Natural killer cell (primary cell): ENCODE results near the gene TMEM192. TPM values are rescaled to one million over a fixed set of nuclear protein-coding genes. Genes with fewer than 3 reads are reported as not detected.
"Not testable (repeated sequence)": the region's sequence is repeated elsewhere in the genome, so short reads cannot be mapped to it uniquely, and the experiment has no call there.

ENCODE experiments used
- ATAC-seq, 3 donors: fragments of 150-1000 bp in 2 of 3; fragments of 200-7000 bp in 1 of 3; cut with Tn5 transposase; 1 replicate in 1 of 3; 2 replicates in 2 of 3; pipeline ENCODE4 v1.10.0; 2021; ENCODE audit warnings: mild to moderate bottlenecking in 2 of 3, moderate library complexity in 2 of 3
- DNase-seq, 2 donors: peaks; one replicate each; pipeline versions ENCODE4 v3.0.0 to v3.0.0-alpha.2; 2013 to 2021; ENCODE audit warnings: mixed read lengths in 1 of 2
- H3K27ac ChIP-seq: one replicate; pipeline ENCODE4 v1.5.1; 2013; ENCODE audit warnings: mild to moderate bottlenecking, low read length
- H3K27me3 ChIP-seq: one replicate; pipeline ENCODE4 v1.6.1; 2013; ENCODE audit warnings: low read length; ENCODE audit not compliant: control insufficient read depth, insufficient read depth
- H3K36me3 ChIP-seq: one replicate; pipeline ENCODE4 v1.6.1; 2013; ENCODE audit warnings: low read length; ENCODE audit not compliant: control insufficient read depth, insufficient read depth
- H3K4me1 ChIP-seq: one replicate; pipeline ENCODE4 v1.6.1; 2013; ENCODE audit warnings: low read length; ENCODE audit not compliant: control insufficient read depth, insufficient read depth
- H3K4me3 ChIP-seq: one replicate; pipeline ENCODE4 v1.5.1; 2013; ENCODE audit warnings: low read length
- H3K9me3 ChIP-seq: one replicate; pipeline ENCODE4 v1.6.1; 2013; ENCODE audit warnings: low read length; ENCODE audit not compliant: control insufficient read depth, insufficient read depth
- H3K27ac Mint-ChIP-seq, 2 donors: one replicate each; pipeline ENCODE4 v1.8.0; 2022; ENCODE audit warnings: mild to moderate bottlenecking in 2 of 2, mixed read lengths in 2 of 2, moderate library complexity in 1 of 2
- H3K27me3 Mint-ChIP-seq, 2 donors: one replicate each; pipeline ENCODE4 v1.8.0; 2022; ENCODE audit warnings: low read depth in 2 of 2, mixed read lengths in 2 of 2
- H3K36me3 Mint-ChIP-seq: one replicate; pipeline ENCODE4 v1.8.0; 2022; ENCODE audit warnings: mixed read lengths
- H3K4me1 Mint-ChIP-seq, 2 donors: one replicate each; pipeline ENCODE4 v1.8.0; 2022; ENCODE audit warnings: mixed read lengths in 2 of 2
- H3K4me3 Mint-ChIP-seq: one replicate; pipeline ENCODE4 v1.8.0; 2022; ENCODE audit warnings: mild to moderate bottlenecking, moderate library complexity, mixed read lengths
- H3K9me3 Mint-ChIP-seq, 2 donors: one replicate each; pipeline ENCODE4 v1.8.0; 2022; ENCODE audit warnings: mixed read lengths in 2 of 2
- CTCF ChIP-seq: fragments of 200-600 bp; IDR thresholded peaks from one replicate; pipeline ENCODE4 v1.8.0; 2022; ENCODE audit warnings: antibody characterized with exemption
- WGBS: methylation state at CpG from one replicate; pipeline ENCODE4 v1.1.7; 2013; ENCODE audit warnings: missing lambda C conversion rate; ENCODE audit not compliant: insufficient coverage; 5-methylcytosine and 5-hydroxymethylcytosine counted together
- intact Hi-C: fragments of 100-400 bp; cut with micrococcal nuclease; formaldehyde crosslinking; loops from one replicate; pipeline ENCODE4 v1.14.2; 2022
- total RNA-seq, 4 donors: library from RNA; stranded (reverse); fragments of 120-200 nt in 1 of 4; gene quantifications; one replicate each; pipeline versions ENCODE4 v1.2.3 to v1.2.4, GENCODE V29; 2013 to 2022

Gene TMEM192
- total RNA-seq, 3 donors from 2014 or later (not counting 1 experiment from before 2014, with no cell fraction given): 9.4 to 11.4 (median 11.0) TPM

- no peaks in the 10 kb centered on the region for H3K27me3 ChIP-seq
- H3K4me3 Mint-ChIP-seq: no peak overlapping the region
- H3K4me3 ChIP-seq: no peak overlapping the region
- intact Hi-C loops: no loop called here
- H3K9me3 Mint-ChIP-seq: no peaks in the 10 kb centered on the region
- H3K4me1 Mint-ChIP-seq: no peaks in the 10 kb centered on the region
- no peaks in the 10 kb centered on the region for H3K27me3 Mint-ChIP-seq
- no peaks in the 10 kb centered on the region for H3K9me3 ChIP-seq
- H3K36me3 Mint-ChIP-seq: no peaks in the 10 kb centered on the region
- no peak for TF ChIP-seq CTCF
- WGBS: 98% methylated on average over 2 of the region's 3 CpGs
- H3K36me3 ChIP-seq: peaks cover 14% of the 10 kb centered on the region
- ATAC-seq (no peak), DNase-seq (no peak)
- no peak overlapping the region for H3K27ac ChIP-seq
- no peaks in the 10 kb centered on the region for H3K4me1 ChIP-seq
- H3K27ac Mint-ChIP-seq: no peak overlapping the region
These were observed 17.8 kb downstream of the TMEM192 start for GRCh38 chr4:165094873-165095272.

- H3K27me3 ChIP-seq, H3K4me1 Mint-ChIP-seq, H3K9me3 ChIP-seq, H3K4me1 ChIP-seq, H3K27me3 Mint-ChIP-seq, ATAC-seq, H3K4me3 ChIP-seq, H3K36me3 Mint-ChIP-seq, intact Hi-C loops, DNase-seq, H3K4me3 Mint-ChIP-seq, H3K9me3 Mint-ChIP-seq, H3K27ac ChIP-seq: not testable (repeated sequence)
- H3K36me3 ChIP-seq: peaks cover 19% of the 10 kb centered on the region
- peak overlapping the region in 1 of 2 donors; percentile 36 for H3K27ac Mint-ChIP-seq
- 97% methylated on average over 7 of the region's 8 CpGs for WGBS
These were observed 20.5 kb downstream of the TMEM192 start for GRCh38 chr4:165092187-165092586.

GRCh38 chr4:165088366-165088765 lies 24.3 kb downstream of the TMEM192 start:
- Histone ChIP-seq H3K4me1 (no peaks in the 10 kb centered on the region), H3K27me3 (no peaks in the 10 kb centered on the region), H3K36me3 (peaks cover 30% of the 10 kb centered on the region), H3K9me3 (no peaks in the 10 kb centered on the region), H3K4me3 (no peak overlapping the region), H3K27ac (no peak overlapping the region)
- 85% methylated on average over 3 of the region's 3 CpGs for WGBS
- H3K36me3 Mint-ChIP-seq: no peaks in the 10 kb centered on the region
- H3K4me3 Mint-ChIP-seq: no peak overlapping the region
- H3K9me3 Mint-ChIP-seq: no peaks in the 10 kb centered on the region
- no peaks in the 10 kb centered on the region for H3K4me1 Mint-ChIP-seq
- intact Hi-C loops: no loop called here
- ATAC-seq (no peak), DNase-seq (no peak)
- no peaks in the 10 kb centered on the region for H3K27me3 Mint-ChIP-seq
- no peak overlapping the region for H3K27ac Mint-ChIP-seq
- no peak for TF ChIP-seq CTCF

- no peak for TF ChIP-seq CTCF
- DNase-seq (no peak), ATAC-seq (no peak)
- peaks cover 30% of the 10 kb centered on the region for H3K36me3 ChIP-seq
- Mint-ChIP-seq H3K9me3 (no peaks in the 10 kb centered on the region), H3K4me1 (no peaks in the 10 kb centered on the region), H3K36me3 (no peaks in the 10 kb centered on the region), H3K27ac (no peak overlapping the region), H3K27me3 (no peaks in the 10 kb centered on the region), H3K4me3 (no peak overlapping the region)
- no peak overlapping the region for H3K4me3 ChIP-seq
- intact Hi-C loops: no loop called here
- no peaks in the 10 kb centered on the region for H3K4me1 ChIP-seq
- H3K27me3 ChIP-seq: no peaks in the 10 kb centered on the region
- H3K9me3 ChIP-seq: no peaks in the 10 kb centered on the region
- 93% methylated on average over 2 of the region's 2 CpGs for WGBS
- H3K27ac ChIP-seq: no peak overlapping the region
These were observed 26.7 kb downstream of the TMEM192 start for GRCh38 chr4:165085946-165086345.

DNA sequence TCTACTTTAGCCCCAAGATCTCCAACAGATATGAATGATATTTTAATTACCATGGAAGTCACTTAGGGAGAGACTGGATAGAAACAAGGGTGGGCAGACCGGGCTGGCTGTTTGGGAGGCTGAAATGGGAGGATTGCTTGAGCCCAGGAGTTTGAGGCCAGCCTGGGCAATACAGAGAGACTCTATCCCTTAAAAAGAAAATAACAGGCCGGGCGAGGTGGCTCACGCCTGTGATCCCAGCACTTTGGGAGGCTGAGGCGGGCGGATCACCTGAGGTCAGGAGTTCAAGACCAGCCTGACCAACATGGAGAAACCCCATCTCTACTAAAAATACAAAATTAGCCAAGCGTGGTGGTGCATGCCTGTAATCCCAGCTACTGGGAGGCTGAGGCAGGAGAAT lies 27.9 kb downstream of the TMEM192 start:
- H3K36me3 Mint-ChIP-seq, H3K9me3 ChIP-seq, H3K27me3 Mint-ChIP-seq, H3K9me3 Mint-ChIP-seq, H3K4me3 ChIP-seq, intact Hi-C loops, H3K27ac Mint-ChIP-seq, H3K4me3 Mint-ChIP-seq, ATAC-seq, H3K27me3 ChIP-seq, DNase-seq, H3K4me1 Mint-ChIP-seq, H3K27ac ChIP-seq, H3K4me1 ChIP-seq: not testable (repeated sequence)
- H3K36me3 ChIP-seq: peaks cover 30% of the 10 kb centered on the region
- WGBS: 100% methylated on average over 2 of the region's 7 CpGs
